GM21526 (cell line): ENCODE data around the gene DPH3.
A peak's percentile ranks its signal among the peaks of the same experiment; 100 is the strongest.

Experiments used
- ATAC-seq: cut with Tn5 transposase; IDR thresholded peaks from one replicate; pipeline ENCODE4 v1.9.1; 2021; ENCODE audit warnings: moderate library complexity; ENCODE audit not compliant: unreplicated experiment, low FRiP score

DPH3 gene

GRCh38 chr3:16294844-16295243 lies 30.1 kb upstream of the DPH3 start:
- ATAC-seq: no peak

- no peak for ATAC-seq
These were observed 26.1 kb upstream of the DPH3 start for GRCh38 chr3:16290827-16291196.

- ATAC-seq: no peak
These were observed 25.5 kb upstream of the DPH3 start for GRCh38 chr3:16290007-16290826.

- ATAC-seq: no peak
These were observed 24.6 kb upstream of the DPH3 start for GRCh38 chr3:16289144-16289889.

GRCh38 chr3:16288664-16289063 lies 23.9 kb upstream of the DPH3 start:
- ATAC-seq: no peak

GRCh38 chr3:16286751-16287543 lies 22.2 kb upstream of the DPH3 start:
- ATAC-seq: no peak

GRCh38 chr3:16286161-16286560 lies 21.4 kb upstream of the DPH3 start:
- peak; percentile 63 for ATAC-seq

GRCh38 chr3:16284633-16285032 lies 19.9 kb upstream of the DPH3 start:
- no peak for ATAC-seq

GRCh38 chr3:16280671-16281070 lies 15.9 kb upstream of the DPH3 start:
- no peak for ATAC-seq

- ATAC-seq: no peak
These were observed 14.5 kb upstream of the DPH3 start for GRCh38 chr3:16279010-16279801.

GRCh38 chr3:16277471-16277870 lies 12.7 kb upstream of the DPH3 start:
- ATAC-seq: no peak

GRCh38 chr3:16273867-16274266 lies 9.1 kb upstream of the DPH3 start:
- no peak for ATAC-seq

- ATAC-seq: no peak
These were observed 7.8 kb upstream of the DPH3 start for GRCh38 chr3:16272588-16272987.

- no peak for ATAC-seq
These were observed 6.1 kb upstream of the DPH3 start for GRCh38 chr3:16270855-16271254.

- no peak for ATAC-seq
These were observed 2.0 kb upstream of the DPH3 start for GRCh38 chr3:16266714-16267113.

GRCh38 chr3:16265455-16265786 lies 678 bp upstream of the DPH3 start:
- no peak for ATAC-seq

- ATAC-seq: peak; percentile 0
These were observed 502 bp downstream of the DPH3 start for GRCh38 chr3:16264174-16264707.

- no peak for ATAC-seq
These were observed 2.6 kb downstream of the DPH3 start for GRCh38 chr3:16262174-16262573.

- ATAC-seq: no peak
These were observed 4.7 kb downstream of the DPH3 start for GRCh38 chr3:16260046-16260445.

GRCh38 chr3:16258866-16259265 lies 5.9 kb downstream of the DPH3 start:
- ATAC-seq: no peak
